Ramos (cell line): ENCODE measurements around the gene LHFPL2.
"Not testable (repeated sequence)": the region's sequence is repeated elsewhere in the genome, so short reads cannot be mapped to it uniquely, and the experiment has no call there.

Source experiments
- in situ Hi-C: fragments of 300-500 bp; cut with MboI; formaldehyde crosslinking; loops from one replicate; pipeline ENCODE4 v1.14.3; 2022; ENCODE audit warnings: low sequenced_read_pairs; ENCODE audit not compliant: unreplicated experiment

The LHFPL2 gene

GRCh38 chr5:78648359-78649210 is at the start of gene LHFPL2:
Gene LHFPL2, minus strand, starts transcription at chr5:78648772. Its CDS starts 138,559 bp downstream, at chr5:78510213.
- in situ Hi-C loops: no loop called here

- in situ Hi-C loops: no loop called here
Measured at GRCh38 chr5:78696637-78697036, 48.1 kb upstream of the LHFPL2 start.

- in situ Hi-C loops: not testable (repeated sequence)
Measured at GRCh38 chr5:78696052-78696451, 47.5 kb upstream of the LHFPL2 start.

- in situ Hi-C loops: no loop called here
Measured at GRCh38 chr5:78693339-78693738, 44.8 kb upstream of the LHFPL2 start.

- in situ Hi-C loops: no loop called here
Measured at GRCh38 chr5:78691084-78691960, 42.8 kb upstream of the LHFPL2 start.

GRCh38 chr5:78690253-78690972 is 41.8 kb upstream of the LHFPL2 start:
- in situ Hi-C loops: no loop called here

- in situ Hi-C loops: no loop called here
Measured at GRCh38 chr5:78689540-78690252, 41.1 kb upstream of the LHFPL2 start.

- in situ Hi-C loops: not testable (repeated sequence)
Measured at GRCh38 chr5:78687514-78687913, 38.9 kb upstream of the LHFPL2 start.

GRCh38 chr5:78683905-78684304 is 35.3 kb upstream of the LHFPL2 start:
- in situ Hi-C loops: not testable (repeated sequence)

GRCh38 chr5:78679905-78680304 is 31.3 kb upstream of the LHFPL2 start:
- in situ Hi-C loops: no loop called here

GRCh38 chr5:78677777-78678668 is 29.5 kb upstream of the LHFPL2 start:
- in situ Hi-C loops: no loop called here

GRCh38 chr5:78675956-78676730 is 27.6 kb upstream of the LHFPL2 start:
- in situ Hi-C loops: no loop called here

- in situ Hi-C loops: not testable (repeated sequence)
Measured at GRCh38 chr5:78673827-78674226, 25.3 kb upstream of the LHFPL2 start.

GRCh38 chr5:78672154-78672553 is 23.6 kb upstream of the LHFPL2 start:
- in situ Hi-C loops: no loop called here

GRCh38 chr5:78671609-78672008 is 23.0 kb upstream of the LHFPL2 start:
- in situ Hi-C loops: no loop called here

GRCh38 chr5:78670701-78671269 is 22.2 kb upstream of the LHFPL2 start:
- in situ Hi-C loops: no loop called here

GRCh38 chr5:78669331-78669730 is 20.8 kb upstream of the LHFPL2 start:
- in situ Hi-C loops: no loop called here
